Lung (tissue), 12 donors: ENCODE results near the gene KCNJ5. TPM values are rescaled to one million over a fixed set of nuclear protein-coding genes. Genes with fewer than 3 reads are reported as not detected.

ENCODE experiments used
- ATAC-seq: fragments of 200-7000 bp; cut with Tn5 transposase; one replicate; pipeline ENCODE4 v1.9.1; 2020; ENCODE audit warnings: moderate number of reproducible peaks; ENCODE audit not compliant: insufficient read depth, low FRiP score
- DNase-seq, 3 donors: peaks; one replicate each; pipeline ENCODE4 v3.0.0-alpha.2; 2013 to 2017
- H3K27ac ChIP-seq, 2 donors: one replicate each; pipeline ENCODE4 v1.5.1; 2013; ENCODE audit warnings: mild to moderate bottlenecking in 2 of 2, moderate library complexity in 2 of 2, control low read depth in 1 of 2, inconsistent platforms in 1 of 2, low read depth in 1 of 2, low read length in 1 of 2
- H3K27me3 ChIP-seq, 3 donors: one replicate each; pipeline ENCODE4 v1.5.1; 2013; ENCODE audit warnings: low read length in 2 of 3; ENCODE audit not compliant: control insufficient read depth in 3 of 3, insufficient read depth in 3 of 3
- H3K36me3 ChIP-seq, 4 donors: one replicate each; pipeline ENCODE4 v1.5.1; 2013; ENCODE audit warnings: low read length in 4 of 4, mild to moderate bottlenecking in 1 of 4, moderate library complexity in 1 of 4; ENCODE audit not compliant: control insufficient read depth in 4 of 4, insufficient read depth in 4 of 4
- H3K4me1 ChIP-seq, 5 donors: one replicate each; pipeline ENCODE4 v1.5.1; 2013; ENCODE audit warnings: low read length in 5 of 5, mild to moderate bottlenecking in 2 of 5, moderate library complexity in 1 of 5; ENCODE audit not compliant: control insufficient read depth in 5 of 5, insufficient read depth in 5 of 5
- H3K4me3 ChIP-seq: one replicate; pipeline ENCODE4 v1.5.1; 2013; ENCODE audit warnings: mild to moderate bottlenecking, control low read depth, moderate library complexity
- H3K9ac ChIP-seq, 2 donors: one replicate each; pipeline ENCODE4 v1.5.1; 2013; ENCODE audit warnings: low read length in 2 of 2, control low read depth in 1 of 2; ENCODE audit not compliant: insufficient read depth in 1 of 2
- H3K9me3 ChIP-seq, 4 donors: one replicate each; pipeline ENCODE4 v1.5.1; 2013; ENCODE audit warnings: low read length in 3 of 4, mild to moderate bottlenecking in 1 of 4, moderate library complexity in 1 of 4; ENCODE audit not compliant: control insufficient read depth in 4 of 4, insufficient read depth in 3 of 4
- WGBS, 2 donors: extraction: QIAGEN DNeasy Blood & Tissue Kit; methylation state at CpG; one replicate each; pipeline ENCODE4 v1.1.7; 2013; 5-methylcytosine and 5-hydroxymethylcytosine counted together
- polyA plus RNA-seq, 2 donors: library from polyadenylated mRNA; stranded (reverse); fragments of 200-250 nt; gene quantifications; one replicate each; pipeline ENCODE4 v1.2.1, GENCODE V29; 2013
- total RNA-seq, 2 donors: library from RNA; depleted of rRNA in 1 of 2; stranded (reverse); fragments of >200 nt in 1 of 2; gene quantifications; one replicate each; pipeline ENCODE4 v1.2.1, GENCODE V29; 2014 to 2021
- TF ChIP-seq, protein P1 (sequence below): IDR thresholded peaks from 2 replicates; pipeline ENCODE4 v1.5.1; 2012; ENCODE audit warnings: mild to moderate bottlenecking; ENCODE audit errors: control extremely low read depth, extremely low read depth
- donor health status: control.
- donor health status: control.
- donor health status: Bipolar disorder and iron deficiency.
- donor health status: healthy.
- donor health status: DM: yes; HTN: yes; CAD: no.

KCNJ5 gene
- total and polyA plus RNA-seq, 4 donors: 2.0 to 5.0 (median 2.8) TPM

DNA sequence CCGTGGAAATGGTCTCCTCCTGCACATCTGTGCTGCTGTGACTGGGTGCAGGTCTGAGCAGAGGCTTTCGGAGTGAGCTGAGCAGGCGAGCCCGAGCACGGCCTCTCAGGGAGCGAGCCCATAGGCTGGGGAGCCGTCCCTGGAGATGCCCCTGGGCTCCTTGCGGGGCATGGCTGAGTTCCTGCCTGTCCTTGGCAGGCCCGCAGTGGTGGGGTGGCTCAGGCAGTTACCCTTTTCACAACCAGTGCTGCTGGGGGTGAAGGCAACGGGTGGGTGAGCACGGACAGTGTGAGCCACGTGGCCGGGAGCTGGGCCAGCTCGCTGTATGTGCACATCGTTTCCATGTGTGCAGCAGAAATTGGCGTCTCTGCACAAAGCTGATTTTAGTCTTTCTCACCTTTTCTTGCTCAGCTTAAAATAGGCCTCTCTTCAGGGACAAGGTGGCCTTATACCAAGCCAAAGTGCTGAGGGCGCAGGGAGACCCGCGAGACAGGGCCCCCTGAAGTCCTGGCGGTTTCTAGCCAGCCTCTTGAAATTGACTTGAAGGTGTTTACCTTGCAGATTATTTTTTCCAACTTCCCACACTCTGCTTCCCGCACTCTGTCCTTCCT, 51.8 kb downstream of the KCNJ5 start, which contains the start of gene TP53AIP1:
Gene TP53AIP1 (minus strand): TSS at position 55 of the 611 bp plus-strand sequence. CDS start 5,053 bp downstream, outside the sequence.
- no peaks in the 10 kb centered on the region for H3K9me3 ChIP-seq
- peak in 1 of 3 donors; percentile 32 for DNase-seq
- no peak within 1 kb of the TSS for H3K27ac ChIP-seq
- no peaks in the 10 kb centered on the region for H3K36me3 ChIP-seq
- TF ChIP-seq, protein P1, sequence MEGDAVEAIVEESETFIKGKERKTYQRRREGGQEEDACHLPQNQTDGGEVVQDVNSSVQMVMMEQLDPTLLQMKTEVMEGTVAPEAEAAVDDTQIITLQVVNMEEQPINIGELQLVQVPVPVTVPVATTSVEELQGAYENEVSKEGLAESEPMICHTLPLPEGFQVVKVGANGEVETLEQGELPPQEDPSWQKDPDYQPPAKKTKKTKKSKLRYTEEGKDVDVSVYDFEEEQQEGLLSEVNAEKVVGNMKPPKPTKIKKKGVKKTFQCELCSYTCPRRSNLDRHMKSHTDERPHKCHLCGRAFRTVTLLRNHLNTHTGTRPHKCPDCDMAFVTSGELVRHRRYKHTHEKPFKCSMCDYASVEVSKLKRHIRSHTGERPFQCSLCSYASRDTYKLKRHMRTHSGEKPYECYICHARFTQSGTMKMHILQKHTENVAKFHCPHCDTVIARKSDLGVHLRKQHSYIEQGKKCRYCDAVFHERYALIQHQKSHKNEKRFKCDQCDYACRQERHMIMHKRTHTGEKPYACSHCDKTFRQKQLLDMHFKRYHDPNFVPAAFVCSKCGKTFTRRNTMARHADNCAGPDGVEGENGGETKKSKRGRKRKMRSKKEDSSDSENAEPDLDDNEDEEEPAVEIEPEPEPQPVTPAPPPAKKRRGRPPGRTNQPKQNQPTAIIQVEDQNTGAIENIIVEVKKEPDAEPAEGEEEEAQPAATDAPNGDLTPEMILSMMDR: no peak
- no peak within 1 kb of the TSS for H3K4me3 ChIP-seq
- no peak within 1 kb of the TSS for H3K9ac ChIP-seq
- no peak for ATAC-seq
- WGBS, 2 donors: 84 to 95% methylated on average over 21 of the region's 21 CpGs
- no peaks in the 10 kb centered on the region for H3K27me3 ChIP-seq
- peaks cover 0 to 19% (median 0%) of the 10 kb centered on the region in 5 donors for H3K4me1 ChIP-seq

DNA sequence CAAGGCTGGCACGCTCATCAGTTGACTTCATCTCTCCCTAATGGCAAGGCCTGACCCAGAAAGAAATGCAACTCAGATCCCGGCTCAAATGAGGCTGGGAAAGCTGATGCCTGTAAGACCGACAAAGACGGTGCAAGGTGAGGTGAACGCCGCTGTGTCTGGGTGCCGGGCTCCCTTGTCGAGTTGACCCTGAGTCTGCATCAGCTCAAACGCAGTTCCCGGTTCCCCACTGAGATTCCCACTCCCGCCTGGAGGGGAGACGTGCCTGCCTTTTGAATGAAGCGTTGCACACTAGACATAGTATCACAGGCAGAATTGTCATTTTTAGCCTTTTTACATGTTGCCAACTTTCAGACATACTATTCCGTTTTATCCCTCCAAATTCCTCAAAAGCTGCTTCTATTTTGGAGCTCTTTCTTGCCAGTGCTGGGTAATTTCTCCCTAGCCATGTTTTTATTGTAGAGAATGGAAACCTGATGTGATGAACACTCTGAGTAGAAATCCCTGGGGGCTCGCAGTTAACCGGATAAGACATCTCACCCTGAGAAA, 52.3 kb downstream of the KCNJ5 start:
- TF ChIP-seq, protein P1: no peak
- WGBS, 2 donors: 85 to 90% methylated on average over 16 of the region's 16 CpGs
- Histone ChIP-seq H3K4me1 (peaks cover 0 to 19% (median 0%) of the 10 kb centered on the region in 5 donors), H3K27me3 (no peaks in the 10 kb centered on the region), H3K9ac (no peak overlapping the region), H3K36me3 (no peaks in the 10 kb centered on the region), H3K27ac (no peak overlapping the region), H3K4me3 (no peak overlapping the region), H3K9me3 (no peaks in the 10 kb centered on the region)
- no peak for DNase-seq
- no peak for ATAC-seq

DNA sequence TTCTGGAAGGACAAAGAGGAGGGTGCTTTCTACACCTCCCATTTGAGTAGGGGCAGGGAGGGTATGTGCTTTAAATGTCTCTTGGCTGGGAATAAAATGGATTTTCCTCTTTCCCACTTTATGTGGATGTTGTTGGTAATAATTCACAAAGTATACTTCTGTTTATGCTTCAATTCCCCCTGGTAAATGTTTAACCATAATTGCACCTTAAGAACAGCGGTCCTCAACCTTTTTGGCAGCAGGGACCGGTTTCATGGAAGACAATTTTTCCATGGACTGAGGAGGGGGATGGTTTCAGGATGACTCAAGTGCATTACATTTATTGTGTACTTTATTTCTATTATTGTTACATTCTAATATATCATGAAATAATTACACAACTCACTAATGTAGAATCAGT, 55.5 kb downstream of the KCNJ5 start:
- no peaks in the 10 kb centered on the region for H3K36me3 ChIP-seq
- no peak overlapping the region for H3K27ac ChIP-seq
- H3K4me1 ChIP-seq: peaks cover 0 to 19% (median 0%) of the 10 kb centered on the region in 5 donors
- TF ChIP-seq, protein P1: no peak
- WGBS, 2 donors: 79 to 81% methylated on average over 2 of the region's 2 CpGs
- H3K9me3 ChIP-seq: no peaks in the 10 kb centered on the region
- H3K27me3 ChIP-seq: no peaks in the 10 kb centered on the region
- ATAC-seq (no peak), DNase-seq (no peak)
- H3K9ac ChIP-seq: no peak overlapping the region
- H3K4me3 ChIP-seq: no peak overlapping the region
